ENCODE measurements around the gene GATAD2A. TPM values are rescaled to one million over a fixed set of nuclear protein-coding genes. Genes with fewer than 3 reads are reported as not detected.

GATAD2A gene
- total RNA-seq, 2 donors from 2014 or later: 100 to 126 TPM

GRCh38 chr19:19540715-19541515, 135.4 kb downstream of the GATAD2A start:
- ATAC-seq (replicated peaks in 1 of 2) (peak; percentile 81 to 86), DNase-seq (peak; percentile 86 to 87)
- no peaks in the 10 kb centered on the region for H3K9me3 Mint-ChIP-seq
- peak overlapping the region; percentile 70 to 85 for H3K4me3 Mint-ChIP-seq
- H3K36me3 Mint-ChIP-seq (ENCODE audit: insufficient read depth in 2 of 2): peaks cover 0 to 1% of the 10 kb centered on the region in 2 donors
- H3K27me3 Mint-ChIP-seq (ENCODE audit: low read depth): peaks cover 20% of the 10 kb centered on the region
- peaks cover 25% of the 10 kb centered on the region for H3K4me1 Mint-ChIP-seq (ENCODE audit: low read depth)
- no peak overlapping the region for H3K27ac Mint-ChIP-seq

- H3K36me3 Mint-ChIP-seq (ENCODE audit: insufficient read depth in 2 of 2): peaks cover 0 to 1% of the 10 kb centered on the region in 2 donors
- no peak overlapping the region for H3K27ac Mint-ChIP-seq
- H3K9me3 Mint-ChIP-seq: no peaks in the 10 kb centered on the region
- peaks cover 19% of the 10 kb centered on the region for H3K27me3 Mint-ChIP-seq (ENCODE audit: low read depth)
- H3K4me3 Mint-ChIP-seq: peak overlapping the region in 1 of 2 donors; percentile 85
- DNase-seq (no peak), ATAC-seq (replicated peaks in 1 of 2) (no peak)
- peaks cover 24% of the 10 kb centered on the region for H3K4me1 Mint-ChIP-seq (ENCODE audit: low read depth)
Observed at GRCh38 chr19:19541616-19542015, 136.1 kb downstream of the GATAD2A start.

GRCh38 chr19:19542507-19542906, 137.0 kb downstream of the GATAD2A start:
- H3K4me1 Mint-ChIP-seq (ENCODE audit: low read depth): peaks cover 21% of the 10 kb centered on the region
- no peaks in the 10 kb centered on the region for H3K9me3 Mint-ChIP-seq
- ATAC-seq (replicated peaks in 1 of 2) (no peak), DNase-seq (no peak)
- H3K27me3 Mint-ChIP-seq (ENCODE audit: low read depth): peaks cover 14% of the 10 kb centered on the region
- no peak overlapping the region for H3K27ac Mint-ChIP-seq
- H3K36me3 Mint-ChIP-seq (ENCODE audit: insufficient read depth in 2 of 2): peaks cover 0 to 1% of the 10 kb centered on the region in 2 donors
- H3K4me3 Mint-ChIP-seq: no peak overlapping the region

GRCh38 chr19:19543101-19543500, 137.6 kb downstream of the GATAD2A start:
- Mint-ChIP-seq H3K27ac (no peak overlapping the region), H3K36me3 (ENCODE audit: insufficient read depth in 2 of 2) (peaks cover 0 to 1% of the 10 kb centered on the region in 2 donors), H3K9me3 (no peaks in the 10 kb centered on the region), H3K27me3 (ENCODE audit: low read depth) (peaks cover 14% of the 10 kb centered on the region), H3K4me1 (ENCODE audit: low read depth) (peaks cover 21% of the 10 kb centered on the region), H3K4me3 (no peak overlapping the region)
- DNase-seq (no peak), ATAC-seq (replicated peaks in 1 of 2) (no peak)

- no peaks in the 10 kb centered on the region for H3K9me3 Mint-ChIP-seq
- peaks cover 11% of the 10 kb centered on the region for H3K27me3 Mint-ChIP-seq (ENCODE audit: low read depth)
- no peak for DNase-seq
- peaks cover 0 to 1% of the 10 kb centered on the region in 2 donors for H3K36me3 Mint-ChIP-seq (ENCODE audit: insufficient read depth in 2 of 2)
- ATAC-seq (replicated peaks in 1 of 2): no peak
- no peak overlapping the region for H3K27ac Mint-ChIP-seq
- no peak overlapping the region for H3K4me3 Mint-ChIP-seq
- peaks cover 17% of the 10 kb centered on the region for H3K4me1 Mint-ChIP-seq (ENCODE audit: low read depth)
Observed at GRCh38 chr19:19543640-19544039, 138.2 kb downstream of the GATAD2A start.

- Mint-ChIP-seq H3K27ac (no peak overlapping the region), H3K4me1 (ENCODE audit: low read depth) (peaks cover 10% of the 10 kb centered on the region), H3K27me3 (ENCODE audit: low read depth) (peaks cover 4% of the 10 kb centered on the region), H3K9me3 (no peaks in the 10 kb centered on the region), H3K4me3 (no peak overlapping the region), H3K36me3 (ENCODE audit: insufficient read depth in 2 of 2) (no peaks in the 10 kb centered on the region)
- no peak for ATAC-seq (replicated peaks in 1 of 2)
- DNase-seq: no peak
Observed at GRCh38 chr19:19544257-19544953, 138.9 kb downstream of the GATAD2A start.

GRCh38 chr19:19544954-19545591, 139.6 kb downstream of the GATAD2A start:
- DNase-seq: no peak
- no peaks in the 10 kb centered on the region for H3K27me3 Mint-ChIP-seq (ENCODE audit: low read depth)
- no peak for ATAC-seq (replicated peaks in 1 of 2)
- H3K9me3 Mint-ChIP-seq: no peaks in the 10 kb centered on the region
- H3K4me1 Mint-ChIP-seq (ENCODE audit: low read depth): peaks cover 10% of the 10 kb centered on the region
- H3K27ac Mint-ChIP-seq: no peak overlapping the region
- H3K4me3 Mint-ChIP-seq: no peak overlapping the region
- H3K36me3 Mint-ChIP-seq (ENCODE audit: insufficient read depth in 2 of 2): no peaks in the 10 kb centered on the region

GRCh38 chr19:19545707-19546106, 140.2 kb downstream of the GATAD2A start:
- no peak overlapping the region for H3K27ac Mint-ChIP-seq
- no peak overlapping the region for H3K4me3 Mint-ChIP-seq
- no peaks in the 10 kb centered on the region for H3K36me3 Mint-ChIP-seq (ENCODE audit: insufficient read depth in 2 of 2)
- no peaks in the 10 kb centered on the region for H3K9me3 Mint-ChIP-seq
- ATAC-seq (replicated peaks in 1 of 2) (no peak), DNase-seq (no peak)
- no peaks in the 10 kb centered on the region for H3K27me3 Mint-ChIP-seq (ENCODE audit: low read depth)
- H3K4me1 Mint-ChIP-seq (ENCODE audit: low read depth): peaks cover 7% of the 10 kb centered on the region

GRCh38 chr19:19546751-19547162, 141.3 kb downstream of the GATAD2A start:
- peaks cover 6% of the 10 kb centered on the region for H3K4me1 Mint-ChIP-seq (ENCODE audit: low read depth)
- no peaks in the 10 kb centered on the region for H3K9me3 Mint-ChIP-seq

GRCh38 chr19:19547674-19548336, 142.3 kb downstream of the GATAD2A start:
- no peaks in the 10 kb centered on the region for H3K36me3 Mint-ChIP-seq (ENCODE audit: insufficient read depth in 2 of 2)
- no peaks in the 10 kb centered on the region for H3K9me3 Mint-ChIP-seq
- DNase-seq (no peak), ATAC-seq (replicated peaks in 1 of 2) (no peak)
- H3K27ac Mint-ChIP-seq: no peak overlapping the region
- H3K4me1 Mint-ChIP-seq (ENCODE audit: low read depth): no peaks in the 10 kb centered on the region
- H3K27me3 Mint-ChIP-seq (ENCODE audit: low read depth): no peaks in the 10 kb centered on the region
- no peak overlapping the region for H3K4me3 Mint-ChIP-seq

More at GRCh38 chr19:19546751-19547162, 141.3 kb downstream of the GATAD2A start:
- Mint-ChIP-seq H3K36me3 (ENCODE audit: insufficient read depth in 2 of 2) (no peaks in the 10 kb centered on the region), H3K27me3 (ENCODE audit: low read depth) (no peaks in the 10 kb centered on the region), H3K4me3 (no peak overlapping the region), H3K27ac (no peak overlapping the region)
- no peak for DNase-seq
- no peak for ATAC-seq (replicated peaks in 1 of 2)

GRCh38 chr19:19548915-19549759, 143.7 kb downstream of the GATAD2A start:
- Mint-ChIP-seq H3K4me1 (ENCODE audit: low read depth) (no peaks in the 10 kb centered on the region), H3K9me3 (no peaks in the 10 kb centered on the region), H3K27ac (no peak overlapping the region), H3K4me3 (no peak overlapping the region), H3K36me3 (ENCODE audit: insufficient read depth in 2 of 2) (no peaks in the 10 kb centered on the region), H3K27me3 (ENCODE audit: low read depth) (no peaks in the 10 kb centered on the region)
- no peak for ATAC-seq (replicated peaks in 1 of 2)
- DNase-seq: no peak

GRCh38 chr19:19549804-19550464, 144.5 kb downstream of the GATAD2A start:
- Mint-ChIP-seq H3K27me3 (ENCODE audit: low read depth) (no peaks in the 10 kb centered on the region), H3K4me1 (ENCODE audit: low read depth) (peaks cover 5% of the 10 kb centered on the region), H3K36me3 (ENCODE audit: insufficient read depth in 2 of 2) (no peaks in the 10 kb centered on the region), H3K27ac (no peak overlapping the region), H3K9me3 (no peaks in the 10 kb centered on the region), H3K4me3 (no peak overlapping the region)
- DNase-seq: no peak
- ATAC-seq (replicated peaks in 1 of 2): no peak
